Heart left ventricle (tissue), 16 donors: Measurements from ENCODE around the gene LIN9. TPM values are rescaled to one million over a fixed set of nuclear protein-coding genes. Genes with fewer than 3 reads are reported as not detected.
"Not testable (repeated sequence)": the region's sequence is repeated elsewhere in the genome, so short reads cannot be mapped to it uniquely, and the experiment has no call there.

Experiments used
- ATAC-seq, 4 donors: fragments of 200-7000 bp; cut with Tn5 transposase; one replicate each; pipeline ENCODE4 v1.9.1; 2020 to 2022; ENCODE audit warnings: moderate library complexity in 4 of 4, mild to moderate bottlenecking in 3 of 4, moderate number of reproducible peaks in 1 of 4
- DNase-seq, 5 donors: peaks; one replicate each; pipeline ENCODE4 v3.0.0-alpha.2; 2020
- H3K27ac ChIP-seq, 12 donors: fragments of 200-600 bp; sonication (generic) in 4 of 12; one replicate each; pipeline versions ENCODE4 v1.5.0 to v1.8.0; 2016 to 2022; ENCODE audit warnings: mild to moderate bottlenecking in 2 of 12
- H3K27me3 ChIP-seq, 9 donors: fragments of 200-600 bp; sonication (generic) in 2 of 9; one replicate each; pipeline versions ENCODE4 v1.5.1 to v1.8.0; 2016 to 2022; ENCODE audit warnings: mild to moderate bottlenecking in 3 of 9
- H3K36me3 ChIP-seq, 9 donors: fragments of 200-600 bp; sonication (generic) in 2 of 9; one replicate each; pipeline versions ENCODE4 v1.5.0 to v1.8.0; 2018 to 2022; ENCODE audit warnings: mild to moderate bottlenecking in 2 of 9
- H3K4me1 ChIP-seq, 12 donors: fragments of 200-600 bp; sonication (generic) in 4 of 12; one replicate each; pipeline versions ENCODE4 v1.5.0 to v1.8.0; 2016 to 2022; ENCODE audit warnings: mild to moderate bottlenecking in 3 of 12
- H3K4me3 ChIP-seq, 12 donors: fragments of 200-600 bp; sonication (generic) in 4 of 12; one replicate each; pipeline versions ENCODE4 v1.5.0 to v1.8.0; 2017 to 2022; ENCODE audit warnings: mild to moderate bottlenecking in 9 of 12, moderate library complexity in 4 of 12
- H3K9me3 ChIP-seq, 12 donors: fragments of 200-600 bp; sonication (generic) in 4 of 12; one replicate each; pipeline versions ENCODE4 v1.5.0 to v1.8.0; 2016 to 2022; ENCODE audit warnings: mild to moderate bottlenecking in 1 of 12
- CTCF ChIP-seq, 12 donors: fragments of 200-600 bp; sonication (generic) in 4 of 12; IDR thresholded peaks; one replicate each; pipeline versions ENCODE4 v1.5.0 to v1.8.0; 2018 to 2022; ENCODE audit warnings: antibody characterized with exemption in 12 of 12, mild to moderate bottlenecking in 5 of 12
- POLR2A ChIP-seq, 2 donors: fragments of 450-650 bp; IDR thresholded peaks; one replicate each; pipeline ENCODE4 v1.6.1; 2017; ENCODE audit warnings: antibody characterized with exemption in 2 of 2, mild to moderate bottlenecking in 2 of 2, moderate library complexity in 2 of 2
- WGBS, 4 donors: extraction: QIAGEN DNeasy Blood & Tissue Kit in 2 of 4; methylation state at CpG; one replicate each; pipeline versions ENCODE4 v1.1.5 to v1.1.7; 2013 to 2018; 5-methylcytosine and 5-hydroxymethylcytosine counted together
- intact Hi-C, 10 donors: fragments of 100-400 bp; cut with DNase I; formaldehyde crosslinking; loops; one replicate each; pipeline versions ENCODE4 v1.11.1 to v1.14.2; 2022
- polyA plus RNA-seq, 2 donors: library from polyadenylated mRNA; stranded (reverse); fragments of 200-250 nt; gene quantifications; one replicate each; pipeline ENCODE4 v1.2.3, GENCODE V29; 2013
- total RNA-seq, 9 donors: library from RNA; depleted of rRNA in 2 of 9; stranded (reverse); fragments of >200 nt in 2 of 9; fragmentation: NEBNext Ultra II Directional in 3 of 9; extraction: Animal tissue kit (Norgen Biotek cat#: 25700) in 3 of 9; gene quantifications; one replicate each; pipeline versions ENCODE4 v1.1.0 to v1.2.4, GENCODE V29; 2016 to 2023
- donor health status: ischemic (EF 13 %, LVEDD 7.1; RV severe dilation, severe dysfunction).
- donor health status: healthy with polysubstance abuse.
- donor health status: DM: no; HTN: yes; CAD: no.
- donor health status: DM: no; HTN: no; CAD: no.
- donor health status: ischemic (EF 25% LVEDD 6.9; RV normal size, moderate dysfunction).
- donor health status: ischemic (EF 25% LVEDD 5.7; RV mildly dilated, moderate dysfunction).
- donor health status: healthy.
- donor health status: DM: yes; HTN: yes; CAD: no.
- donor health status: ischemic (EF 35%, LVEDD 5.7; RV mildly dilated, moderate dysfunction).
- donor health status: nonischemic (EF 11% LVEDD 7.7; RV severe dilation, severe dysfunction).
- donor health status: DM: yes; HTN: yes; CAD: no.
- donor health status: PGD.
- donor health status: ischemic (EF 29% LVEDD 5.4; RV normal size, mild dysfunction).
- donor health status: nonischemic (EF 23%, LVEDD 6.1; RV moderate dilation, normal function).

LIN9 gene
- total and polyA plus RNA-seq, 11 donors: 10.9 to 21.0 (median 17.7) TPM

- ATAC-seq: no peak
- Histone ChIP-seq H3K9me3 (no peaks in the 10 kb centered on the region), H3K36me3 (no peaks in the 10 kb centered on the region), H3K4me3 (no peak overlapping the region), H3K4me1 (peaks cover 0 to 4% (median 0%) of the 10 kb centered on the region in 12 donors), H3K27me3 (no peaks in the 10 kb centered on the region), H3K27ac (no peak overlapping the region)
- 77 to 84% (median 83%) methylated on average over 4 of the region's 4 CpGs for WGBS, 4 donors
- intact Hi-C loops: no loop called here
- no peak for TF ChIP-seq POLR2A (IDR thresholded peaks at IDR 0.05)
- no peak for TF ChIP-seq CTCF (IDR thresholded peaks at IDR 0.05)
- no peak for DNase-seq
Observed at GRCh38 chr1:226203655-226204054, 105.3 kb downstream of the LIN9 start.

- Histone ChIP-seq H3K9me3 (no peaks in the 10 kb centered on the region), H3K4me1 (peaks cover 0 to 4% (median 0%) of the 10 kb centered on the region in 12 donors), H3K27ac (no peak overlapping the region), H3K27me3 (no peaks in the 10 kb centered on the region), H3K36me3 (no peaks in the 10 kb centered on the region), H3K4me3 (no peak overlapping the region)
- ATAC-seq (no peak), DNase-seq (no peak)
- TF ChIP-seq POLR2A (IDR thresholded peaks at IDR 0.05) (no peak), CTCF (IDR thresholded peaks at IDR 0.05) (no peak)
- intact Hi-C loops: no loop called here
- WGBS, 4 donors: 78 to 91% (median 87%) methylated on average over 1 of the region's 1 CpG
Observed at GRCh38 chr1:226203240-226203639, 105.7 kb downstream of the LIN9 start.

GRCh38 chr1:226202666-226203065, 106.3 kb downstream of the LIN9 start:
- H3K36me3 ChIP-seq, H3K4me1 ChIP-seq, DNase-seq, intact Hi-C loops, H3K27ac ChIP-seq, ATAC-seq, H3K9me3 ChIP-seq, H3K4me3 ChIP-seq, H3K27me3 ChIP-seq: not testable (repeated sequence)
- WGBS, 4 donors: 85 to 89% (median 88%) methylated on average over 6 of the region's 6 CpGs

- DNase-seq (no peak), ATAC-seq (no peak)
- H3K27me3 ChIP-seq: no peaks in the 10 kb centered on the region
- H3K9me3 ChIP-seq: no peaks in the 10 kb centered on the region
- intact Hi-C loops: no loop called here
- H3K4me1 ChIP-seq: peaks cover 0 to 4% (median 0%) of the 10 kb centered on the region in 12 donors
- TF ChIP-seq CTCF (IDR thresholded peaks at IDR 0.05) (no peak), POLR2A (IDR thresholded peaks at IDR 0.05) (no peak)
- no peak overlapping the region for H3K4me3 ChIP-seq
- no peak overlapping the region for H3K27ac ChIP-seq
- 90 to 93% (median 92%) methylated on average over 3 of the region's 3 CpGs for WGBS, 4 donors
- H3K36me3 ChIP-seq: no peaks in the 10 kb centered on the region
Observed at GRCh38 chr1:226202246-226202645, 106.7 kb downstream of the LIN9 start.

GRCh38 chr1:226201029-226201593, 107.9 kb downstream of the LIN9 start:
- TF ChIP-seq CTCF (IDR thresholded peaks at IDR 0.05) (peak in 2 of 12 donors; percentile 10 to 18), POLR2A (IDR thresholded peaks at IDR 0.05) (no peak)
- Histone ChIP-seq H3K36me3 (no peaks in the 10 kb centered on the region), H3K4me3 (no peak overlapping the region), H3K9me3 (no peaks in the 10 kb centered on the region), H3K27ac (no peak overlapping the region), H3K4me1 (peaks cover 0 to 10% (median 0%) of the 10 kb centered on the region in 12 donors), H3K27me3 (no peaks in the 10 kb centered on the region)
- DNase-seq (no peak), ATAC-seq (no peak)
- 58 to 66% (median 61%) methylated on average over 5 of the region's 5 CpGs for WGBS, 4 donors
- intact Hi-C loops: no loop called here
